Type B pancreatic cell (in vitro differentiated cells): Measurements from ENCODE around the gene PLEKHG4B. TPM values are rescaled to one million over a fixed set of nuclear protein-coding genes. Genes with fewer than 3 reads are reported as not detected.

Source experiments
- DNase-seq: peaks from one replicate; pipeline ENCODE4 v3.0.0; 2021; ENCODE audit warnings: mixed read lengths; ENCODE audit not compliant: unreplicated experiment; ENCODE audit errors: extremely low spot score
- H3K27ac Mint-ChIP-seq: 2 replicates; pipeline ENCODE4 v1.8.0; 2021; ENCODE audit warnings: mild to moderate bottlenecking, mixed read lengths
- H3K27me3 Mint-ChIP-seq: 2 replicates; pipeline ENCODE4 v1.8.0; 2021; ENCODE audit warnings: mixed read lengths
- H3K36me3 Mint-ChIP-seq: 2 replicates; pipeline ENCODE4 v1.8.0; 2021; ENCODE audit warnings: mixed read lengths
- H3K4me1 Mint-ChIP-seq: one replicate; pipeline ENCODE4 v1.8.0; 2021; ENCODE audit warnings: mixed read lengths; ENCODE audit not compliant: unreplicated experiment
- H3K4me3 Mint-ChIP-seq: 2 replicates; pipeline ENCODE4 v1.8.0; 2021; ENCODE audit warnings: mild to moderate bottlenecking, mixed read lengths
- H3K9me3 Mint-ChIP-seq: 2 replicates; pipeline ENCODE4 v1.8.0; 2021; ENCODE audit warnings: mixed read lengths
- total RNA-seq: library from RNA; stranded (reverse); gene quantifications from 2 replicates; pipeline ENCODE4 v1.2.1, GENCODE V29; 2021; ENCODE audit warnings: low replicate concordance
- TF ChIP-seq, protein P1 (sequence below): fragments of 200-600 bp; sonication (generic); conservative IDR thresholded peaks from 2 replicates; pipeline ENCODE4 v1.5.0; 2021; ENCODE audit warnings: antibody characterized with exemption, mild to moderate bottlenecking

The PLEKHG4B gene
- total RNA-seq, 1 donor from 2014 or later: 32.8 TPM

DNA sequence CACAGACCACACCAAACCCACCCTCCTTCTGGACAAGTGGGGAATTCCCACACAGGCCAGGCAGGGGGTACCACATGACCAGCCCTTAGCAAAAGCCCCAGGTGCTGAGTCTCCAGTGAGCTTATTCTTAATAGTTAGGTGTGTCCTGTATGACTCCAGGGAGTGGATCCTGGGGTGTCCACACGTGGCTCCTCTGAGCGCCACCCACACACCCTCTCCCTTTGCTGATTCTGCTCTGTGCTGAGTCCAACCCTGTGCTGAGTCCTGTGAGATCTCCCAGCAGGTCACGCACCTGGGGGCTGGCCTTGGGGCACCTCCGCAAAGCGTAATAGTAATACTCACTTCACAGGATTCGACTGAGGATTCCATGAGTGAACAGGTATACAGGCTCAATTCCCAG lies 112.0 kb downstream of the PLEKHG4B start:
- no peak overlapping the region for H3K4me3 Mint-ChIP-seq
- H3K36me3 Mint-ChIP-seq: peaks cover 10% of the 10 kb centered on the region
- no peaks in the 10 kb centered on the region for H3K27me3 Mint-ChIP-seq
- H3K4me1 Mint-ChIP-seq: peaks cover 17% of the 10 kb centered on the region
- DNase-seq: no peak
- no peaks in the 10 kb centered on the region for H3K9me3 Mint-ChIP-seq
- H3K27ac Mint-ChIP-seq: no peak overlapping the region
- TF ChIP-seq, protein P1, sequence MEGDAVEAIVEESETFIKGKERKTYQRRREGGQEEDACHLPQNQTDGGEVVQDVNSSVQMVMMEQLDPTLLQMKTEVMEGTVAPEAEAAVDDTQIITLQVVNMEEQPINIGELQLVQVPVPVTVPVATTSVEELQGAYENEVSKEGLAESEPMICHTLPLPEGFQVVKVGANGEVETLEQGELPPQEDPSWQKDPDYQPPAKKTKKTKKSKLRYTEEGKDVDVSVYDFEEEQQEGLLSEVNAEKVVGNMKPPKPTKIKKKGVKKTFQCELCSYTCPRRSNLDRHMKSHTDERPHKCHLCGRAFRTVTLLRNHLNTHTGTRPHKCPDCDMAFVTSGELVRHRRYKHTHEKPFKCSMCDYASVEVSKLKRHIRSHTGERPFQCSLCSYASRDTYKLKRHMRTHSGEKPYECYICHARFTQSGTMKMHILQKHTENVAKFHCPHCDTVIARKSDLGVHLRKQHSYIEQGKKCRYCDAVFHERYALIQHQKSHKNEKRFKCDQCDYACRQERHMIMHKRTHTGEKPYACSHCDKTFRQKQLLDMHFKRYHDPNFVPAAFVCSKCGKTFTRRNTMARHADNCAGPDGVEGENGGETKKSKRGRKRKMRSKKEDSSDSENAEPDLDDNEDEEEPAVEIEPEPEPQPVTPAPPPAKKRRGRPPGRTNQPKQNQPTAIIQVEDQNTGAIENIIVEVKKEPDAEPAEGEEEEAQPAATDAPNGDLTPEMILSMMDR: no peak

- H3K27me3 Mint-ChIP-seq: no peaks in the 10 kb centered on the region
- no peak overlapping the region for H3K4me3 Mint-ChIP-seq
- H3K27ac Mint-ChIP-seq: no peak overlapping the region
- no peaks in the 10 kb centered on the region for H3K9me3 Mint-ChIP-seq
- peaks cover 10% of the 10 kb centered on the region for H3K36me3 Mint-ChIP-seq
- TF ChIP-seq, protein P1: no peak
- H3K4me1 Mint-ChIP-seq: peaks cover 17% of the 10 kb centered on the region
- DNase-seq: no peak
Observed at GRCh38 chr5:204462-204861, 112.5 kb downstream of the PLEKHG4B start.

DNA sequence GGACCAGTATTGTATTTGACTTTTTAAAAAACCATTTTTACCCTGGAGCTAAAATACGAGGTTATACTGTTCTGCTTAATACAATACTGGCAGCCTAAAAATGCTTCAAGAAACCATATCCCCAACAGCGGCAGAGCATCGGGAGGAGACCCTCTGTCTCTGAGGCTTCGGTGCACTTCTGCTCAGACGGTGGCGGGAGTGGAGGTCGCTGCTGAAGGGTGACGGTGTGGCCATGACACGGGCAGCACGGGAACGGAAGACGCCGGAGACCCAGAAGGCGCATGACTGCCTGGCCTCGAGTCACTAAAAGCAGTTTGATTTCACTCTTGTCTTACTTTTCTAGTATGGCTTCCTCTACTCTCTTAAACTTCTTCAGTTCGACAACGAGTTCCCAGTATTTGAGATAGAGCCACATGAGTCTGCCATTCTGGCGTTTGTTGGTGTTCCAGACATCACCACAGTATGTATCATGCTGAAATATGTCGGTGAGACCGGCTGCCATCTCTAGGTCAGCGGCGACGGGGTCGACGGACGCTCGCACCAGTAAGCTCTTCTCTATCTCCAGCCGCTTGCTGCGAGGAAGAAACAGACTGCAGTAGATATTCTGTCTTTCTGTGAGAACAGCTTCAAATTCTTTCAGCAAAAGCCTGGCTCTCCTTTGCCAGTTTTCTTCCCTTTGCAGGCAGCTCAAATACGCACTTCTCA lies 113.2 kb downstream of the PLEKHG4B start:
- DNase-seq: no peak
- no peaks in the 10 kb centered on the region for H3K27me3 Mint-ChIP-seq
- TF ChIP-seq, protein P1: no peak
- H3K4me3 Mint-ChIP-seq: no peak overlapping the region
- peaks cover 10% of the 10 kb centered on the region for H3K36me3 Mint-ChIP-seq
- H3K4me1 Mint-ChIP-seq: peaks cover 19% of the 10 kb centered on the region
- no peak overlapping the region for H3K27ac Mint-ChIP-seq
- no peaks in the 10 kb centered on the region for H3K9me3 Mint-ChIP-seq

GRCh38 chr5:206406-206805 lies 114.4 kb downstream of the PLEKHG4B start:
- Mint-ChIP-seq H3K4me3 (no peak overlapping the region), H3K27me3 (no peaks in the 10 kb centered on the region), H3K27ac (no peak overlapping the region), H3K36me3 (peaks cover 10% of the 10 kb centered on the region), H3K4me1 (peaks cover 19% of the 10 kb centered on the region), H3K9me3 (no peaks in the 10 kb centered on the region)
- TF ChIP-seq, protein P1: no peak
- no peak for DNase-seq

- peaks cover 10% of the 10 kb centered on the region for H3K36me3 Mint-ChIP-seq
- H3K9me3 Mint-ChIP-seq: no peaks in the 10 kb centered on the region
- H3K27ac Mint-ChIP-seq: no peak overlapping the region
- DNase-seq: no peak
- H3K27me3 Mint-ChIP-seq: no peaks in the 10 kb centered on the region
- H3K4me3 Mint-ChIP-seq: no peak overlapping the region
- TF ChIP-seq, protein P1: no peak
- peaks cover 13% of the 10 kb centered on the region for H3K4me1 Mint-ChIP-seq
Observed at GRCh38 chr5:206927-207536, 115.1 kb downstream of the PLEKHG4B start.
